AG04449 (cell line): ENCODE measurements around the gene MUL1.

Source experiments
- CTCF ChIA-PET: fragments of 350-600 bp; formaldehyde crosslinking; extraction: SDS; loops from one replicate; lab custom pipeline; 2021; ENCODE audit warnings: antibody characterized with exemption; lab: Yijun Ruan, JAX
- POLR2A ChIA-PET: fragments of 400-600, 350-600 bp; formaldehyde crosslinking; extraction: SDS; loops from one replicate; lab custom pipeline; 2020; ENCODE audit warnings: antibody characterized with exemption, inconsistent platforms; lab: Yijun Ruan, JAX
- DNase-seq: peaks from one replicate; pipeline ENCODE4 v3.0.0-alpha.2; 2010; ENCODE audit warnings: low read depth, low spot score
- H3K4me3 ChIP-seq: 2 replicates; pipeline ENCODE4 v1.5.1; 2011; ENCODE audit warnings: low read depth, mild to moderate bottlenecking, control low read depth, low read length
- CTCF ChIP-seq: IDR thresholded peaks from one replicate; pipeline ENCODE4 v1.5.1; 2011; ENCODE audit warnings: mild to moderate bottlenecking, moderate library complexity, low read length, control low read depth, inconsistent platforms; ENCODE audit not compliant: insufficient read depth; ENCODE audit errors: missing control alignments

MUL1 gene

GRCh38 chr1:20469406-20470076, 38.4 kb downstream of the MUL1 start:
- TF ChIP-seq CTCF: no peak
- no peak for DNase-seq
- H3K4me3 ChIP-seq: no peak overlapping the region
- POLR2A ChIA-PET: no interaction called here
- CTCF ChIA-PET: interaction anchor here (1.1 to 1.7 kb wide), 3 partner anchors 24 to 108 kb away, joined by 3 to 6 read pairs (median 6); no protein-coding TSS in a partner anchor

GRCh38 chr1:20466273-20466672, 41.7 kb downstream of the MUL1 start:
- ChIA-PET CTCF (interaction anchor here (1.2 kb wide), 1 partner anchor 271 kb away, joined by 3 read pairs; no protein-coding TSS in a partner anchor), POLR2A (no interaction called here)
- DNase-seq: no peak
- TF ChIP-seq CTCF: no peak
- no peak overlapping the region for H3K4me3 ChIP-seq

- POLR2A ChIA-PET: no interaction called here
- no peak for TF ChIP-seq CTCF
- H3K4me3 ChIP-seq: no peak overlapping the region
- CTCF ChIA-PET: interaction anchor here (2.7 kb wide), 1 partner anchor 29 kb away, joined by 8 read pairs; no protein-coding TSS in a partner anchor
- DNase-seq: no peak
Measured at GRCh38 chr1:20465187-20465586, 42.8 kb downstream of the MUL1 start.

- POLR2A ChIA-PET: no interaction called here
- CTCF ChIA-PET: interaction anchor here (1.1 to 2.7 kb wide), 2 partner anchors 31 to 41 kb away, joined by 3 to 8 read pairs; no protein-coding TSS in a partner anchor
- no peak for DNase-seq
- H3K4me3 ChIP-seq: no peak overlapping the region
- no peak for TF ChIP-seq CTCF
Measured at GRCh38 chr1:20463502-20463901, 44.4 kb downstream of the MUL1 start.

- H3K4me3 ChIP-seq: no peak overlapping the region
- no peak for TF ChIP-seq CTCF
- no peak for DNase-seq
- ChIA-PET POLR2A (no interaction called here), CTCF (interaction anchor here (0.6 to 2.7 kb wide), 5 partner anchors 32 to 252 kb away, joined by 3 to 8 read pairs (median 4); no protein-coding TSS in a partner anchor)
Measured at GRCh38 chr1:20462397-20462796, 45.6 kb downstream of the MUL1 start.

- no peak for TF ChIP-seq CTCF
- ChIA-PET CTCF (interaction anchor here (1.2 to 1.6 kb wide), 4 partner anchors 12 to 246 kb away, joined by 3 to 7 read pairs (median 3); no protein-coding TSS in a partner anchor), POLR2A (no interaction called here)
- DNase-seq: no peak
- H3K4me3 ChIP-seq: no peak overlapping the region
Measured at GRCh38 chr1:20458717-20459116, 49.2 kb downstream of the MUL1 start.
